ENCODE data around the gene AKT1. TPM values are rescaled to one million over a fixed set of nuclear protein-coding genes. Genes with fewer than 3 reads are reported as not detected.

Gene AKT1
- total and polyA plus RNA-seq, 2 of the 13 experiments (the other 11 are each of a cell fraction or from before 2014, with no cell fraction given): 96.2 to 116 TPM

- TF ChIP-seq TEF (CRISPR knock-in tag; IDR thresholded peaks at IDR 0.05) (no peak), HCFC1 (IDR thresholded peaks at IDR 0.05; ENCODE audit: low read depth, low read length) (no peak), HMG20A (CRISPR knock-in tag; IDR thresholded peaks at IDR 0.05; ENCODE audit: borderline replicate concordance) (no peak), CENPX (CRISPR knock-in tag; IDR thresholded peaks at IDR 0.05) (no peak), ZNF326 (CRISPR knock-in tag; IDR thresholded peaks at IDR 0.05; ENCODE audit: borderline replicate concordance) (no peak), IRX3 (CRISPR knock-in tag; IDR thresholded peaks at IDR 0.05; ENCODE audit: borderline replicate concordance, low read depth) (no peak), RARG (CRISPR knock-in tag; IDR thresholded peaks at IDR 0.05; ENCODE audit: low read depth) (no peak), CBFB (CRISPR knock-in tag; IDR thresholded peaks at IDR 0.05) (no peak), TBX2 (CRISPR knock-in tag; IDR thresholded peaks at IDR 0.05; ENCODE audit: borderline replicate concordance) (0 out of 2 replicates have a peak, but pooled peaks have one; percentile 55), ZBTB20 (CRISPR knock-in tag; IDR thresholded peaks at IDR 0.05; ENCODE audit: borderline replicate concordance, low read depth) (no peak), ZMAT5 (CRISPR knock-in tag; IDR thresholded peaks at IDR 0.05; ENCODE audit: borderline replicate concordance, low read depth) (no peak), FOXA1 (IDR thresholded peaks at IDR 0.05) (no peak), FOXA1 (CRISPR knock-in tag; IDR thresholded peaks at IDR 0.05) (0 out of 2 replicates have a peak, but pooled peaks have one; percentile 11), CREB3 (CRISPR knock-in tag; IDR thresholded peaks at IDR 0.05) (no peak), NFATC3 (CRISPR knock-in tag; IDR thresholded peaks at IDR 0.05) (no peak), KLF13 (CRISPR knock-in tag; IDR thresholded peaks at IDR 0.05) (no peak; the same call in 1 of the 2 replicates), ZBTB26 (CRISPR knock-in tag; IDR thresholded peaks at IDR 0.05; ENCODE audit: borderline replicate concordance) (peak; percentile 5; the same call in 1 of the 2 replicates), NR2F6 (IDR thresholded peaks at IDR 0.05) (no peak), NR2F6 (CRISPR knock-in tag; IDR thresholded peaks at IDR 0.05) (peak; percentile 46; the same call in 1 of the 2 replicates), TEAD2 (CRISPR knock-in tag; IDR thresholded peaks at IDR 0.05) (no peak), TEAD3 (CRISPR knock-in tag; optimal IDR thresholded peaks at IDR 0.05; ENCODE audit: borderline replicate concordance) (no peak), ZNF788 (CRISPR knock-in tag; IDR thresholded peaks at IDR 0.05; ENCODE audit: borderline replicate concordance) (peak; percentile 79; the same call in 1 of the 2 replicates), RORA (CRISPR knock-in tag; IDR thresholded peaks at IDR 0.05) (no peak), KDM5A (IDR thresholded peaks at IDR 0.05; ENCODE audit: borderline replicate concordance, low read length) (no peak), HOXA7 (CRISPR knock-in tag; IDR thresholded peaks at IDR 0.05) (no peak), MYPOP (CRISPR knock-in tag; IDR thresholded peaks at IDR 0.05) (0 out of 2 replicates have a peak, but pooled peaks have one; percentile 52), ZNF263 (CRISPR knock-in tag; IDR thresholded peaks at IDR 0.05) (peak; percentile 82)
These were observed 25.2 kb upstream of the AKT1 start (continued) for GRCh38 chr14:104820669-104821228.
